SK-N-MC (cell line): ENCODE results near the gene MTMR3.

Experiments
- DNase-seq: peaks from one replicate; pipeline ENCODE4 v3.0.0-alpha.2; 2011; ENCODE audit warnings: low read depth, low spot score
- H3K27ac ChIP-seq: fragments of 200-600 bp; sonication (generic); 2 replicates; pipeline ENCODE4 v1.5.1; 2016; ENCODE audit warnings: mixed run types
- H3K36me3 ChIP-seq: fragments of 200-600 bp; sonication (generic); 2 replicates; pipeline ENCODE4 v1.6.1; 2017; ENCODE audit warnings: antibody characterized with exemption, low read length, mixed read lengths; ENCODE audit not compliant: insufficient read depth
- H3K4me3 ChIP-seq: fragments of 200-600 bp; sonication (generic); 2 replicates; pipeline ENCODE4 v1.5.1; 2016
- H3K9ac ChIP-seq: fragments of 200-600 bp; sonication (generic); 2 replicates; pipeline ENCODE4 v1.8.0; 2017; ENCODE audit warnings: mixed run types, mixed read lengths; ENCODE audit not compliant: insufficient read length
- H3K9me3 ChIP-seq: fragments of 200-600 bp; sonication (generic); 2 replicates; pipeline ENCODE4 v1.6.1; 2017; ENCODE audit warnings: low read depth, mild to moderate bottlenecking, antibody characterized with exemption, low read length, moderate library complexity, mixed read lengths
- EZH2 ChIP-seq: fragments of 200-600 bp; sonication (generic); IDR thresholded peaks from one replicate; pipeline ENCODE4 v1.6.1; 2017; ENCODE audit warnings: antibody characterized with exemption
- FOXP2 ChIP-seq: optimal IDR thresholded peaks from 2 replicates; pipeline ENCODE3; 2011; ENCODE audit warnings: mild to moderate bottlenecking, moderate library complexity; ENCODE audit not compliant: insufficient read depth; ENCODE audit errors: extremely low read length, control extremely low read depth
- POLR2AphosphoS5 ChIP-seq: IDR thresholded peaks from 2 replicates; pipeline ENCODE4 v1.6.1; 2012; ENCODE audit warnings: mild to moderate bottlenecking, low read depth, low read length, borderline replicate concordance

MTMR3 gene

GRCh38 chr22:29975494-29975893, 92.5 kb downstream of the MTMR3 start:
- DNase-seq: no peak
- H3K9me3 ChIP-seq: no peaks in the 10 kb centered on the region
- TF ChIP-seq FOXP2 (no peak), POLR2AphosphoS5 (no peak), EZH2 (no peak)
- H3K36me3 ChIP-seq: no peaks in the 10 kb centered on the region
- no peak overlapping the region for H3K9ac ChIP-seq
- no peak overlapping the region for H3K27ac ChIP-seq
- H3K4me3 ChIP-seq: no peak overlapping the region

GRCh38 chr22:29977107-29977506, 94.1 kb downstream of the MTMR3 start:
- Histone ChIP-seq H3K4me3 (no peak overlapping the region), H3K9ac (no peak overlapping the region), H3K36me3 (no peaks in the 10 kb centered on the region), H3K9me3 (no peaks in the 10 kb centered on the region), H3K27ac (no peak overlapping the region)
- DNase-seq: no peak
- TF ChIP-seq POLR2AphosphoS5 (no peak), EZH2 (no peak), FOXP2 (no peak)

DNA sequence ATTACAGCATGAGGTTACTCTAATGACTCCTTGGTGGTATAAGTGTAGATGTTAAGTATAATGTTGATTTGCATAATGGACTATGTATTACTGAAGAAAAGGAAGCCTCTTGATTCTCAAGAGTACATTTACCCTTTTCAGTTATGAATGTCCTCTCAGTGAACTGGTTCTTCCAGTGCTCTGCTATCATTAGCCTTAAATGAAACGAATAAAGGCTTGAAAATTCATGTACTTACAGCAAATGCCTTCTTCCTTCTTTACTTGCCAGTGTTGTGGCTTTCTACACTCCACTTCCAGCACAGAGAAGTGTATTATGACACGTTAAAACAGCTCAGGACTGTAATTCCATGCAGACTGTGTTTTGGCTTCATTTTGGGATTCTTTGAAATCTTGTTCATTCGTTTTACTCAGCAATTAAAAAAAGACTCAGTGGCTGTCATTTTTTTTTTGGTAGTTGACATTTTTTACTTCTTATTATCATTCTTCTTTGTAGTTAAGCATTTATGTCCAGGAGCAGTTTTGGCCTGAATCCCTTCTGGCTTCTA, 96.9 kb downstream of the MTMR3 start:
- Histone ChIP-seq H3K27ac (no peak overlapping the region), H3K4me3 (no peak overlapping the region), H3K36me3 (no peaks in the 10 kb centered on the region), H3K9ac (no peak overlapping the region), H3K9me3 (no peaks in the 10 kb centered on the region)
- TF ChIP-seq EZH2: no peak
- no peak for DNase-seq

DNA sequence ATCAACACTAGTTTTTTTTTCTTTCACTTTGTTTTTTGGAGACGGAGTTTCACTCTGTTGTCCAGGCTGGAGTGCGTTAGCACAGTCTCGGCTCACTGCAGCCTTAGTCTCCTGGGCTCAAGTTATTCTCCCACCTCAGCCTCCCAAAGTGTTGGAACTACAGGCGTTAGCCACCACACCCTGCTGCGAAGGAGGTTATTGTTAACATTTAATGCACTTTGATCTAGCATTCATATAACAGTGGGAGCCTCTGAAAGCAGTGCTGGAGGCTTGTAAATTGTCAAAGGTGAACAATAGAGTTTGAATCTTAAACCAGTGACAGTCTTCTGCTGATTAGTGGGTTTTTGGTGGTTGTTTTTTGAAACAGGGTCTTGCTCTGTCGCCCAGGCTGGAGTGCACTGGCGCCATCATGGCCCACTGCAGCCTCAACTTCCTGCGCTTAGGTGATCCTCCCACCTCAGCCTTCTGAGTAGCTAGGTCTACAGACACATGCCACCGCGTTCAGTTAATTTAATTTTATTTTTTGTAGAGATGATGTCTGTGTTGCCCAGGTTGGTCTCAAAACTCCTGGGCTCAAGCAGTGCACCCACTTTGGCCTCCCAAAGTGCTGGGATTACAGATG, 100.4 kb downstream of the MTMR3 start:
- no peak for DNase-seq
- TF ChIP-seq FOXP2 (no peak), POLR2AphosphoS5 (no peak), EZH2 (no peak)
- Histone ChIP-seq H3K9ac (no peak overlapping the region), H3K4me3 (no peak overlapping the region), H3K9me3 (no peaks in the 10 kb centered on the region), H3K27ac (no peak overlapping the region), H3K36me3 (no peaks in the 10 kb centered on the region)

DNA sequence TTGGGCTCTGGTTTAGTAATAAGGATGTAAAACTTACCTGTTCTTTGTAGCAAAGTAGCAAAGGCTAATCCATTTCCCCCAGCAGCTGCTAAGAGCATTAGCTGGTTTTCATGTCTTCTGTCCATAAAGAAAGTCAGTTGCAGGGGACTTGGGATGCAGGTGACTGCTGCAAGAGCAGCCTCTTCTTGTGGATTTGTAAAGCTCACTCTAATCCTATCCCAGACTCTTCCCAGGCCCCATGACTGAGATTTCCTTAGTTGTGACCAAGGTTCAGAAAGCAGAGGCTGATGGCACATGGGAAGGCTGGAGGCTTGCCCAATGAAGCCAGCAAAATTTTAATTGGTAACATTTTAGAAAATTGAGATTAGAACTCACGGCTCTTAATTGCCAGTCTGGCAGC, 102.9 kb downstream of the MTMR3 start:
- no peak overlapping the region for H3K27ac ChIP-seq
- no peak for DNase-seq
- no peak overlapping the region for H3K4me3 ChIP-seq
- TF ChIP-seq POLR2AphosphoS5 (no peak), FOXP2 (no peak), EZH2 (no peak)
- H3K9me3 ChIP-seq: no peaks in the 10 kb centered on the region
- H3K36me3 ChIP-seq: no peaks in the 10 kb centered on the region
- H3K9ac ChIP-seq: no peak overlapping the region

GRCh38 chr22:29987137-29987536, 104.2 kb downstream of the MTMR3 start:
- H3K36me3 ChIP-seq: no peaks in the 10 kb centered on the region
- TF ChIP-seq POLR2AphosphoS5: no peak
- TF ChIP-seq FOXP2: no peak
- TF ChIP-seq EZH2: no peak
- no peak overlapping the region for H3K27ac ChIP-seq

DNA sequence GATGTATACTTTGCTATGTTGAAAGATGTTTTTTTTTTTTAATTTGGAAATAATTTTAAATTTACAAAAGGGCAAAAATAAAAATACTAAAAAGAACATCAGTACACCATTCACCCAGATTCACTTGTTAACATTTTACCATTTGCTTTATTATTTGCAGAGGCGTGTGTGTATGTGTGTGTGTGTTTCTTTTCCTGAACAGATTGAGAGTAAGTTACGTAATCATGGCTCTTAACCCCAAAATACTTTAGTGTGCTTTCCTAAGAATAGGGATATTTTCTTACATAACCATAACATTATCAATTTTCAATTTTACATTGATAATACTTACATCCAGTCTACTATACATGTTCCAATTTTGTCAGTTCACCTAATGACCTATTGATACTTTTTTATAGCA, 105.7 kb downstream of the MTMR3 start:
- Histone ChIP-seq H3K9ac (no peak overlapping the region), H3K4me3 (no peak overlapping the region), H3K27ac (no peak overlapping the region), H3K9me3 (no peaks in the 10 kb centered on the region), H3K36me3 (no peaks in the 10 kb centered on the region)
- TF ChIP-seq EZH2 (no peak), FOXP2 (no peak)
- DNase-seq: no peak

More at GRCh38 chr22:29987137-29987536, 104.2 kb downstream of the MTMR3 start:
- H3K9ac ChIP-seq: no peak overlapping the region
- H3K9me3 ChIP-seq: no peaks in the 10 kb centered on the region
- no peak overlapping the region for H3K4me3 ChIP-seq
- no peak for DNase-seq

- TF ChIP-seq POLR2AphosphoS5 (no peak), FOXP2 (no peak), EZH2 (no peak)
- DNase-seq: no peak
- Histone ChIP-seq H3K4me3 (no peak overlapping the region), H3K9me3 (no peaks in the 10 kb centered on the region), H3K9ac (no peak overlapping the region), H3K27ac (no peak overlapping the region), H3K36me3 (no peaks in the 10 kb centered on the region)
Observed at GRCh38 chr22:29989446-29989845, 106.5 kb downstream of the MTMR3 start.

- H3K9me3 ChIP-seq: no peaks in the 10 kb centered on the region
- TF ChIP-seq FOXP2 (no peak), POLR2AphosphoS5 (no peak), EZH2 (no peak)
- no peak overlapping the region for H3K27ac ChIP-seq
- DNase-seq: no peak
- H3K4me3 ChIP-seq: no peak overlapping the region
- H3K9ac ChIP-seq: no peak overlapping the region
- no peaks in the 10 kb centered on the region for H3K36me3 ChIP-seq
Observed at GRCh38 chr22:29992341-29993275, 109.6 kb downstream of the MTMR3 start.
